GM10248 (cell line): ENCODE data around the gene SLC7A1.

Source experiments
- CTCF ChIA-PET: fragments of 300-600 bp; sonication (Branson Sonifier 250); formaldehyde crosslinking; extraction: SDS; loops from one replicate; lab custom pipeline; 2021; ENCODE audit warnings: antibody characterized with exemption; lab: Yijun Ruan, JAX
- POLR2A ChIA-PET: fragments of 350-650 bp; sonication (Branson Sonifier 250); formaldehyde crosslinking; extraction: SDS; loops from one replicate; lab custom pipeline; 2020; ENCODE audit warnings: antibody characterized with exemption; lab: Yijun Ruan, JAX
- DNase-seq: peaks from one replicate; pipeline ENCODE4 v3.0.0; 2012; ENCODE audit errors: extremely low spot score
- CTCF ChIP-seq: IDR thresholded peaks from 2 replicates; pipeline ENCODE4 v1.5.1; 2012; ENCODE audit warnings: mild to moderate bottlenecking, low read depth; ENCODE audit errors: extremely low read depth, missing control alignments, control extremely low read depth

Gene SLC7A1

GRCh38 chr13:29551214-29551613 lies 44.3 kb downstream of the SLC7A1 start:
- TF ChIP-seq CTCF: no peak
- CTCF ChIA-PET: interaction anchor here (1.1 to 1.2 kb wide), 2 partner anchors 12 to 46 kb away, joined by 3 read pairs; no protein-coding TSS in a partner anchor
- no peak for DNase-seq
- POLR2A ChIA-PET: no interaction called here

GRCh38 chr13:29550430-29550988 lies 45.0 kb downstream of the SLC7A1 start:
- DNase-seq: no peak
- ChIA-PET CTCF (interaction anchor here (1.1 to 1.2 kb wide), 2 partner anchors 13 to 47 kb away, joined by 3 read pairs; no protein-coding TSS in a partner anchor), POLR2A (no interaction called here)
- no peak for TF ChIP-seq CTCF

DNA sequence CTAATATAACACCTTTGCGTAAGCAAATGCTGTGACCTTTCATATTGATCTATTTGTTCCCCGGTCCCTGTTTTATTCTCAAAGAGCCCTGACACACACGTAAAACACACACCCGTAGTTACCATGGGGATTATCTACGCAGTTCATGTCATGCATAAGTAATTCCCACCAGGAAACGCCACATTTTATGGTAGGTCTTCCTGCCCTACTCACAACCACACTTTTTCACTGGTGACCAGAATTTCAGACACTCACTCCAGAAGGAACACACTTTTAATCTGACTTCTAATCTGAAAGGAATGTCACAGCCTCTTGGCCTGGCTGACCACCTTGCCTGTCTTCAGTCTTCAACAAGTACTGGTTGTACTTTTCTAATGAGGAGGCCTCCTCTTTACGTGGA lies 46.8 kb downstream of the SLC7A1 start:
- POLR2A ChIA-PET: no interaction called here
- no peak for DNase-seq
- CTCF ChIA-PET: interaction anchor here (1.1 to 1.4 kb wide), 2 partner anchors 15 to 159 kb away, joined by 4 read pairs; no protein-coding TSS in a partner anchor
- no peak for TF ChIP-seq CTCF

- ChIA-PET CTCF (interaction anchor here (1.1 to 2.1 kb wide), 3 partner anchors 9 to 565 kb away, joined by 3 to 7 read pairs (median 4); no protein-coding TSS in a partner anchor), POLR2A (no interaction called here)
- no peak for DNase-seq
- TF ChIP-seq CTCF: no peak
Measured at GRCh38 chr13:29547153-29547552, 48.3 kb downstream of the SLC7A1 start.

- POLR2A ChIA-PET: no interaction called here
- CTCF ChIA-PET: interaction anchor here (1.1 to 2.1 kb wide), 3 partner anchors 8 to 566 kb away, joined by 3 to 7 read pairs (median 4); no protein-coding TSS in a partner anchor
- no peak for DNase-seq
- TF ChIP-seq CTCF: no peak
Measured at GRCh38 chr13:29546662-29547061, 48.8 kb downstream of the SLC7A1 start.

- CTCF ChIA-PET: interaction anchor here (1.1 to 2.1 kb wide), 5 partner anchors 8 to 567 kb away, joined by 3 to 7 read pairs (median 3); no protein-coding TSS in a partner anchor
- DNase-seq: no peak
- POLR2A ChIA-PET: no interaction called here
- TF ChIP-seq CTCF: no peak
Measured at GRCh38 chr13:29545988-29546387, 49.5 kb downstream of the SLC7A1 start.
